ENCODE results near the gene JAKMIP3. TPM values are rescaled to one million over a fixed set of nuclear protein-coding genes. Genes with fewer than 3 reads are reported as not detected.

The JAKMIP3 gene
- total RNA-seq, 1 experiment from 2014 or later: 0.16 TPM

- Histone ChIP-seq H3K27me3 (replicated peaks) (no peaks in the 10 kb centered on the region), H3K4me1 (replicated peaks) (peaks cover 19% of the 10 kb centered on the region), H3K4me3 (no peak overlapping the region), H3K36me3 (no peaks in the 10 kb centered on the region), H3K27ac (no peak overlapping the region), H3K9me3 (replicated peaks) (no peaks in the 10 kb centered on the region)
- no peak for DNase-seq (ENCODE audit: low read depth in 1 of 2, low spot score in 2 of 2)
These were observed 1.5 kb upstream of the JAKMIP3 start for GRCh38 chr10:132064082-132064755.

DNA sequence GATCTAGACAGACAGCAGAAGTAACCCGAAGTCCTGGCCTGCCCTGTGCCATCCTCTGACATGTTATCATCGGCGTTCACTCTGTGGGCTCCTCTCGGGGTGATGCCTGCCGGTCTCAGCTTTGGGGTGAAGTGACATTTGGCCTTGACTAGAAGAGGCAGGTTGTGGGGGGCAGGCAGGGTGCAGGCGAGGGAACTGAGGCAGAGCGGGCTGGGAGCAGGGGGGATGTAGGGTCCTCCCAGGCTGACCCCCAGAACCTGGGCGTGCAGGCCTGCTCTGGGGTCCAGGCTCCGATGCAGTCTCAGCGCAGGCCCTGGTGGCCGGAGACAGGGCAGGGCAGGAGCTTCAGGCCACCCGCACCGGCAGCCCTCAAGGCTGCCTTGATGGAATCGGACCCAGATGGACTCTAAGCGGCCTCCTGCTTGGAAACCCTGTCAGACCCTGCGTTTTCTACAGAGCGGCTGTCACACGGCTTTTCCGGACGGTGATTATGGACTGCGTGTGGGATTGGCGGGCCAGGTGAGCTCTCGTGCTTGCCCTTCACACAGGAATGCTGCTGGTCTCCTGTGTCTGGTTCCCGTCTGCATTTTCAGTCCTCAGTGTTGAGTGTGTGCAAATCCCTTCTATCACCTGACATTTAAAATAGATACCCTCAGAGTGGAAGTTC, 842 bp upstream of the JAKMIP3 start:
- no peaks in the 10 kb centered on the region for H3K27me3 ChIP-seq (replicated peaks)
- H3K27ac ChIP-seq: no peak overlapping the region
- H3K4me1 ChIP-seq (replicated peaks): peaks cover 19% of the 10 kb centered on the region
- no peak for DNase-seq (ENCODE audit: low read depth in 1 of 2, low spot score in 2 of 2)
- no peaks in the 10 kb centered on the region for H3K36me3 ChIP-seq
- H3K9me3 ChIP-seq (replicated peaks): no peaks in the 10 kb centered on the region
- peak overlapping the region; percentile 35 for H3K4me3 ChIP-seq

DNA sequence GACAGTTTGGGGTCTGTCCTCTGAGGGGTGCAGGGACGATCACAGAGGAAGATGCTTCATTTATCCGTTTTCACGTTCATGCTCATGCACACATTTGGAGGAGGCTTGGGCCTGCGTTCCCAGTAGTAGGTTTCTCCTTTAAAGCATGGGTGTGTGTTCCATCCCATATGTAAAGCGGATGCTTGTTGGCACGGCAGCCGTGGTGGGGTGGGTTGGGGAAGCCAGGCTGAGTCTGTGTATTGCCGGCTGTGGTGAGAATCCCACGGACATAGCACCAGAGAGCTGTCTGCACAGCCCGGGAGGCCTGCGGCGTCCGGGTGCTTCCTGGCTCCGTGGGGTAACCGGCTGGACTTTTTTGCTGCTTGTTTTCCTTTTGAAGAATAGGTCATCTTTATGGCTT, 440 bp downstream of the JAKMIP3 start:
- no peaks in the 10 kb centered on the region for H3K27me3 ChIP-seq (replicated peaks)
- no peaks in the 10 kb centered on the region for H3K36me3 ChIP-seq
- peaks cover 19% of the 10 kb centered on the region for H3K4me1 ChIP-seq (replicated peaks)
- DNase-seq (ENCODE audit: low read depth in 1 of 2, low spot score in 2 of 2): no peak
- peak overlapping the region; percentile 35 for H3K4me3 ChIP-seq
- H3K27ac ChIP-seq: peak overlapping the region; percentile 0; the same call in 1 of the 2 replicates
- H3K9me3 ChIP-seq (replicated peaks): no peaks in the 10 kb centered on the region

DNA sequence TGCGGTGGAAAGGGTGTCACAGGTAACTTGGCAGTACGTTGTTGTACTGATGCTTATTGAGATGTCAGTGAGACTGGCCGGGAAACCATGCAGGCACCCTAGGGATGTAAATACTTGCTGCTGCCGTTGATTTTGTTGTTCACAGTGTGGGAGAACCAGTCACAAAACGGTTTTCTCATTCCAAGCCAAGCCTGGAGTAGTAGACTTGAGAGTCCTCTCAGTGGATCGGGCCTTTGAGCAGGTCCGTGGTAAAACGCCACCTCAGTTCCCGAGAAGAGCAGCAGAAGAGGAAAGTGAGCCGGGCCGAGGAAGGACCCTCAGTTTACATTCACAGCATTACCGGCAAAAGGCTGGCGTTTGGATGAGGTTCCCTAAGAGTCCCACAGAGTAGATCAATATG, 1.1 kb downstream of the JAKMIP3 start:
- Histone ChIP-seq H3K4me1 (replicated peaks) (peaks cover 19% of the 10 kb centered on the region), H3K27ac (no peak overlapping the region), H3K4me3 (no peak overlapping the region)

DNA sequence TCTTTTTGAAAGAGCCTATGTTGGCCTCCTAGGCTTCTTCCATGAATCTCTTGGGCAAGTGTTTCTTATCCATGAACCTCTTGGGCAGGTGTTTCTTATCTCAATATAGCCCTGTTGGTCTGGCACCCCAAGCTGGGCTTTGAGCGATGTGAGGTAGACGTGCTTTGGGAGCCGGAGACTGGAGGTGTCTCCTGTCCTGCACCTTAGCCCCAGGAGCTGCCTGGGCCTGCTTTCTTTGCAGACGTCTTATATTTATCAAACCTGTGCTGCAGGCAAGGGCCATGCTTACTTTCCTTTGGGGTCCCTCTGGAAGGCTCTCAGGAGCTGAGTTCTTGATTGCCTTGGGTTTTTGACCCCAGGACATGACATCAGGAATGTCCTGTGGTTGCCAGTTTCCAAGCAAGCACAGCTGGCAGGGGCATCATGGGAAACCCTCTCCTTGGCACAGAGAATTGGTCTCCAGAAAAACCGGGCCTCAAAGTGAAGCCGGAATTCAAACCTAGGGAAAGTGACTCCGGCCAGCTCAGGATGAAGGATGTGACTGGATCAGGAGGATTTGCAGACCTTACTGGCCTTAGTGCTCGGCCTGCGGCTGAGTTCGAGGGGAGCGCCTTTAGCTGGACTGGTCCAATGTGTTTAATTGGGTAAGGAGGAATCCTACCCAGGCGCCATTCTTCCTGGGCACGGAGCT, 2.8 kb downstream of the JAKMIP3 start:
- Histone ChIP-seq H3K36me3 (no peaks in the 10 kb centered on the region), H3K9me3 (replicated peaks) (no peaks in the 10 kb centered on the region), H3K27ac (no peak overlapping the region), H3K27me3 (replicated peaks) (no peaks in the 10 kb centered on the region), H3K4me3 (no peak overlapping the region), H3K4me1 (replicated peaks) (peaks cover 19% of the 10 kb centered on the region)
- DNase-seq (ENCODE audit: low read depth in 1 of 2, low spot score in 2 of 2): no peak

More for the DNA sequence above, 1.1 kb downstream of the JAKMIP3 start:
- no peaks in the 10 kb centered on the region for H3K27me3 ChIP-seq (replicated peaks)
- DNase-seq (ENCODE audit: low read depth in 1 of 2, low spot score in 2 of 2): no peak
- H3K36me3 ChIP-seq: no peaks in the 10 kb centered on the region
- H3K9me3 ChIP-seq (replicated peaks): no peaks in the 10 kb centered on the region

DNA sequence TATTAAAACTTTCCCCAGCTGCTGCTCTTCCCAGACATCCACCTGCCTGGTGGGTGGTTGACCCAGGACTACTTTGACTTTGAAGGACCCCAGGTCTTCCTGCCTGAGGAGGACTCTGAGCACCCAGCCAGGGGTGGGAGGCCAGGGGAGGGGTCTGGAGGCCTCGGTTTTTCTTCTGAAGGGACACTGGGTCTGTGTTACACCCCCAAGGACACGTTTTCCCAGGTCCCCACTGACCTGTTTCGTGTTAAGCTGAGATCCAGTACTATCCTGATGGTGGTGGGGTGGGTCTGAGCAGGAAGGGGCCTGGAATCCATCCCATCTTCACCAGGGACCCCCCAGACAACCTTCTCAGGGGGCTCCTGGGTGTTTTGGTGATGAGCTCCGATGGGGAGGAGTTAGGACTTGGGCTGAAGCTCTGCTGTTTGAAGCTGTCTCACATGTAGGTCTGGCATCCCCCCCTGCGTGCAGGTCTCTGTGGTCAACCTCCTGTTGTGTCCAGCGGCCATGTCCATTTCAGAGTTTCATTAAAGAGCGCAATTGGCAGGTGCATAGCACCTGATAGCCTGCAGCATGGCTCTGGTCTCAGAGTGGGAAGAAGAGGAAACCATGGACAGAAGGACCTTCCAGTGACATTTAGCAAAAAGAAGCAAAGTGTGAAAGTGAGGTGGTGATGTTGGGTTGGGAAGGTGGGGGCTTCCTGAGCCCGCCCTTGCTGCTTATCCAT, 3.5 kb downstream of the JAKMIP3 start:
- no peak overlapping the region for H3K4me3 ChIP-seq
- DNase-seq (ENCODE audit: low read depth in 1 of 2, low spot score in 2 of 2): no peak
- H3K27ac ChIP-seq: no peak overlapping the region
- H3K27me3 ChIP-seq (replicated peaks): no peaks in the 10 kb centered on the region
- H3K9me3 ChIP-seq (replicated peaks): no peaks in the 10 kb centered on the region
- no peaks in the 10 kb centered on the region for H3K36me3 ChIP-seq
- peaks cover 19% of the 10 kb centered on the region for H3K4me1 ChIP-seq (replicated peaks)

DNA sequence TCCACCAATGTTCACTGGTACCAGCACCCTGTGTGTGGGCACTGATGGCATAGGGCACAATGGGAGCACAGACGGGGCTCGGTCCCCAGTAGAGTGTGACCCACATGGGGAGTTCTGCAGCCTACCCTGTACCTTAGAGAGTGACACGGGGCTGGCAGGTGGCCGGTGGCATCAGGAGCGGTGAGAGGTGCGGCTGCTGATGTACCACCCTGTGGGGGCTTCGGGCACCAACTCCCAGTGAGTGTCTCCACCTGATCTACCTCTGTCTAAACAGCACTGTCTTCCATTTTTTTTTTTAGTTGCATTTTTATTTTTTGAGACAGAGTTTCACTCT, 4.1 kb downstream of the JAKMIP3 start:
- Histone ChIP-seq H3K27ac (no peak overlapping the region), H3K36me3 (no peaks in the 10 kb centered on the region), H3K27me3 (replicated peaks) (no peaks in the 10 kb centered on the region), H3K4me3 (no peak overlapping the region), H3K9me3 (replicated peaks) (no peaks in the 10 kb centered on the region), H3K4me1 (replicated peaks) (peaks cover 19% of the 10 kb centered on the region)
- no peak for DNase-seq (ENCODE audit: low read depth in 1 of 2, low spot score in 2 of 2)

GRCh38 chr10:132070724-132071123, 5.0 kb downstream of the JAKMIP3 start:
- Histone ChIP-seq H3K9me3 (replicated peaks) (no peaks in the 10 kb centered on the region), H3K4me3 (no peak overlapping the region), H3K27me3 (replicated peaks) (no peaks in the 10 kb centered on the region), H3K27ac (no peak overlapping the region), H3K4me1 (replicated peaks) (peaks cover 12% of the 10 kb centered on the region), H3K36me3 (no peaks in the 10 kb centered on the region)
- no peak for DNase-seq (ENCODE audit: low read depth in 1 of 2, low spot score in 2 of 2)

GRCh38 chr10:132071667-132072066, 5.9 kb downstream of the JAKMIP3 start:
- H3K4me3 ChIP-seq: no peak overlapping the region
- no peaks in the 10 kb centered on the region for H3K27me3 ChIP-seq (replicated peaks)
- no peaks in the 10 kb centered on the region for H3K36me3 ChIP-seq
- H3K4me1 ChIP-seq (replicated peaks): peaks cover 6% of the 10 kb centered on the region
- no peak overlapping the region for H3K27ac ChIP-seq
- no peak for DNase-seq (ENCODE audit: low read depth in 1 of 2, low spot score in 2 of 2)
- H3K9me3 ChIP-seq (replicated peaks): no peaks in the 10 kb centered on the region

GRCh38 chr10:132075909-132076577, 10.3 kb downstream of the JAKMIP3 start:
- no peak overlapping the region for H3K4me3 ChIP-seq
- no peak for DNase-seq (ENCODE audit: low read depth in 1 of 2, low spot score in 2 of 2)
- no peaks in the 10 kb centered on the region for H3K9me3 ChIP-seq (replicated peaks)
- no peaks in the 10 kb centered on the region for H3K27me3 ChIP-seq (replicated peaks)
- H3K36me3 ChIP-seq: no peaks in the 10 kb centered on the region
- H3K27ac ChIP-seq: no peak overlapping the region
- H3K4me1 ChIP-seq (replicated peaks): no peaks in the 10 kb centered on the region

DNA sequence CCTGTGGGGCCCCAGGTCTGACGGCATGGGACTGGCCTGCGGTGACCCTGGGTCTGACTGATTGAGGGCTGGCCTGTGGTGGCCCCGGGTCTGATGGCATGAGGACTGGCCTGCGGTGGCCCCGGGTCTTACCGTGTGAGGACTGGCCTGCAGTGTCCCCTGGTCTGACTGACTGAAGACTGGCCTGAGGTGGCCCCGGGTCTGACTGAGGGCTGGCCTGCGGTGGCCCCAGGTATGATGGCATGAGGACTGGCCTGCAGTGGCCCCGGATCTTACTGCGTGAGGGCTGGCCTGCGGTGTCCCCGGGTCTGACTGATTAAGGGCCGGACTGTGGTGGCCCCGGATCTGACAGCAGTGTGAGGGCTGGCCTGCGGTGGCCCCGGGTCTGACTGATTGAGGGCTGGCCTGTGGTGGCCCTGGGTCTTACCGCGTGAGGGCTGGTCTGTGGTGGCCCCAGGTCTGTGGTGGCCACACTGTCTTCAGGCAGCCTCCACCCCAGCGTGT, 10.9 kb downstream of the JAKMIP3 start:
- Histone ChIP-seq H3K4me3 (no peak overlapping the region), H3K27me3 (replicated peaks) (no peaks in the 10 kb centered on the region), H3K4me1 (replicated peaks) (no peaks in the 10 kb centered on the region), H3K27ac (no peak overlapping the region), H3K36me3 (no peaks in the 10 kb centered on the region), H3K9me3 (replicated peaks) (no peaks in the 10 kb centered on the region)
- DNase-seq (ENCODE audit: low read depth in 1 of 2, low spot score in 2 of 2): no peak

DNA sequence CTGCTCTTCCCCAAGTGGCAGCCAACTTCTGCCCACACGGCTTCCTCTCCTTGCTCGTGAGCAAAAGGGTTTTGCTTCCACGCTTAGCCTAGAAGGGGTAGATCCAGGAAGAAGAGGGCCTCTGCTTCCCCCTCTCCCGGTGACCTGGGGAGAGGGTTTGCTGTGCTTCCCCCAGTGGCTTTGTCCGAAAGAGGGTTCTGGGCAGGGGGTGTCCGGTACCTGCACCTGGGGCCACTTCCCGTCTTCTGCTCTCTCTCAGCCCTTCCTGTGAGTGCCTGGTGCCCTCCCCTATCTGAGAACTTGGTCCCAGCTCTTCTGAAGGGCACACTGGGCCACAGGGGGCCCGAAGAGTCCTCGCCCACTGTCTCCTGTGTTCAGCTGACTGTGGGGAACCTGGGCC, 11.3 kb downstream of the JAKMIP3 start:
- no peak overlapping the region for H3K27ac ChIP-seq
- H3K9me3 ChIP-seq (replicated peaks): no peaks in the 10 kb centered on the region
- H3K27me3 ChIP-seq (replicated peaks): no peaks in the 10 kb centered on the region
- no peaks in the 10 kb centered on the region for H3K36me3 ChIP-seq
- H3K4me1 ChIP-seq (replicated peaks): no peaks in the 10 kb centered on the region
- no peak overlapping the region for H3K4me3 ChIP-seq
- DNase-seq (ENCODE audit: low read depth in 1 of 2, low spot score in 2 of 2): no peak

DNA sequence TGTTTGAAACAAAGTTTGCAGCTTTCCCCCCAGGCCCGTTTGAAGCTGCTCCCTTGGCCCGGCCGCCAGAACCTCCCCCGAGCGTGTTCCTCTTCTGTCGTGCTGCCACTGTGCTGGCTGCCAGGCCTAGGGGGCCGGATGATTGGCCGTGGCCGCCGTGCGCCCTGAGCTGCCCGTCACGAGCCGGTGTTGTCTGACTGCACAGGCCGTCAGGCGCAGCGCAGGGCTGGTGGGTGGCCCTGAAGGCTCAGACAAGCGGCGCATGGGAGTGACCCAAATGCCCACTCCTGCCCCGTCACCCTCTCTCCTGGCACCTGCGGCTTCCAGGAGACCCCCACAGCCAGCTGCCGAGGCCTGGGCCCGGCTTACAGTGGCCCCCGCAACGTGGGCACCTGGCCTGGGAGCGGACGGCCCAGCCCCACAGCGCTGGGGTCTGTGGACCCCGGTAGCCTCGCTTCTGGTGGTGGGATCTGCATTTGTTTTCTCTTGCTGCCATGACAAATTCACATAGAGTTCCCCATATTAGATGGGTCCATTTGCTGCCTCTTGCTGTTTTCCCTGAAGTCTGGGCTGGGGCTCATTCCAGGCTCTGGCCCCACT, 13.1 kb downstream of the JAKMIP3 start:
- no peak for DNase-seq (ENCODE audit: low read depth in 1 of 2, low spot score in 2 of 2)
- Histone ChIP-seq H3K27ac (no peak overlapping the region), H3K9me3 (replicated peaks) (no peaks in the 10 kb centered on the region), H3K4me3 (no peak overlapping the region), H3K4me1 (replicated peaks) (no peaks in the 10 kb centered on the region), H3K27me3 (replicated peaks) (no peaks in the 10 kb centered on the region), H3K36me3 (no peaks in the 10 kb centered on the region)

Measured in SJSA1 (cell line).